Neural progenitor cell (in vitro differentiated cells): ENCODE measurements around the gene LYRM1. TPM values are rescaled to one million over a fixed set of nuclear protein-coding genes. Genes with fewer than 3 reads are reported as not detected.
A peak's percentile ranks its signal among the peaks of the same experiment; 100 is the strongest.

Experiments used
- DNase-seq: peaks from one replicate; pipeline ENCODE4 v3.0.0-alpha.2; 2016; ENCODE audit warnings: low spot score
- H2AFZ ChIP-seq: fragments of 200-600 bp; sonication (generic); replicated peaks from 2 replicates; pipeline ENCODE4 v1.6.1; 2016; ENCODE audit warnings: antibody characterized with exemption
- H3F3A ChIP-seq: fragments of 200-600 bp; sonication (generic); 2 replicates; pipeline ENCODE4 v1.6.1; 2016; ENCODE audit warnings: antibody characterized with exemption, low read depth
- H3K27ac ChIP-seq: fragments of 200-600 bp; sonication (generic); 2 replicates; pipeline ENCODE4 v1.5.1; 2016; ENCODE audit warnings: mild to moderate bottlenecking
- H3K27me3 ChIP-seq: fragments of 200-600 bp; sonication (generic); 2 replicates; pipeline ENCODE4 v1.6.1; 2016; ENCODE audit warnings: mild to moderate bottlenecking, moderate library complexity
- H3K36me3 ChIP-seq: fragments of 200-600 bp; sonication (generic); 2 replicates; pipeline ENCODE4 v1.5.1; 2016
- H3K4me1 ChIP-seq: fragments of 200-600 bp; sonication (generic); 2 replicates; pipeline ENCODE4 v1.6.1; 2016; ENCODE audit warnings: mixed run types
- H3K4me2 ChIP-seq: fragments of 200-600 bp; sonication (generic); 2 replicates; pipeline ENCODE4 v1.6.1; 2016
- H3K4me3 ChIP-seq: fragments of 200-600 bp; sonication (generic); 2 replicates; pipeline ENCODE4 v1.5.1; 2016
- H3K79me2 ChIP-seq: fragments of 200-600 bp; sonication (generic); 2 replicates; pipeline ENCODE4 v1.6.1; 2016; ENCODE audit warnings: low read depth
- H3K9ac ChIP-seq: fragments of 200-600 bp; sonication (generic); 2 replicates; pipeline ENCODE4 v1.6.1; 2016
- H3K9me3 ChIP-seq: fragments of 200-600 bp; sonication (generic); 2 replicates; pipeline ENCODE4 v1.5.1; 2016; ENCODE audit warnings: low read depth
- H4K20me1 ChIP-seq: fragments of 200-600 bp; sonication (generic); 2 replicates; pipeline ENCODE4 v1.6.1; 2016; ENCODE audit warnings: low read depth
- H3K27ac Mint-ChIP-seq: 3 replicates; pipeline ENCODE4 v1.8.0; 2021; ENCODE audit warnings: mixed read lengths
- H3K27me3 Mint-ChIP-seq: 2 replicates; pipeline ENCODE4 v1.8.0; 2022; ENCODE audit warnings: low read depth, mild to moderate bottlenecking, inconsistent platforms, moderate library complexity, mixed read lengths; ENCODE audit not compliant: insufficient read depth
- H3K36me3 Mint-ChIP-seq: 3 replicates; pipeline ENCODE4 v1.8.0; 2021; ENCODE audit warnings: mixed read lengths
- H3K4me1 Mint-ChIP-seq: 3 replicates; pipeline ENCODE4 v1.8.0; 2021; ENCODE audit warnings: mixed read lengths
- H3K4me3 Mint-ChIP-seq: 3 replicates; pipeline ENCODE4 v1.8.0; 2021; ENCODE audit warnings: mild to moderate bottlenecking, moderate library complexity, mixed read lengths
- H3K9me3 Mint-ChIP-seq: 3 replicates; pipeline ENCODE4 v1.8.0; 2020; ENCODE audit warnings: mixed read lengths
- EZH2 ChIP-seq: fragments of 200-600 bp; sonication (generic); IDR thresholded peaks from 2 replicates; pipeline ENCODE4 v1.6.1; 2017; ENCODE audit warnings: antibody characterized with exemption, mild to moderate bottlenecking, moderate library complexity
- EZH2phosphoT487 ChIP-seq: fragments of 200-600 bp; sonication (generic); IDR thresholded peaks from 2 replicates; pipeline ENCODE4 v1.6.1; 2017; ENCODE audit warnings: antibody characterized with exemption
- total RNA-seq: library from RNA; depleted of rRNA; stranded (reverse); fragments of >200 nt; gene quantifications from 2 replicates; pipeline ENCODE4 v1.2.3, GENCODE V29; 2015; ENCODE audit warnings: low replicate concordance
- TF ChIP-seq, protein P1 (sequence below): fragments of 200-600 bp; sonication (generic); IDR thresholded peaks from 2 replicates; pipeline ENCODE4 v1.5.1; 2017; ENCODE audit warnings: antibody characterized with exemption, mild to moderate bottlenecking

LYRM1 gene
- total RNA-seq, 1 donor from 2014 or later: 61.8 TPM

DNA sequence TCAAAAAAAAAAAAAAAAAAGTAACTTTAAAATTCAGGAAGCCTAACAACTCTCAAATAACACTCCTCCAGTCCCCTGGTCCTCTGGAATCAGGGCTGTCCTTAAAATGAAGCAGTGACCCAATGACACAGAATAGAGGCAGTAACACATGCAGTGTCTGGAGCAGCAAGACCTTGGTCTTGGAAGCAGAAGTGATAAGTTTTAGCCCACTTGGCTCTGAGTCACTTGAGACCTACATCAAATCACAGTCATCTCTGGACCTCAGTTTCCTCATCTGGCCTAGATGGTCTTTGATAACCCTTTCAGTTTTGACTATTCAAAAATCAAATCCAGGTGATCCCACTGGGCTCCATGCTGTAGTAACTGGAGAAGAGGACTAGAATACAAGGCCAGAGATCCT is 39.0 kb downstream of the LYRM1 start:
- no peak overlapping the region for H2AFZ ChIP-seq
- H3K9ac ChIP-seq: no peak overlapping the region
- H3K36me3 Mint-ChIP-seq: no peaks in the 10 kb centered on the region
- H3K27me3 ChIP-seq: no peaks in the 10 kb centered on the region
- H3K79me2 ChIP-seq: no peaks in the 10 kb centered on the region
- H3K9me3 Mint-ChIP-seq: no peaks in the 10 kb centered on the region
- H3K27me3 Mint-ChIP-seq: peaks cover 9% of the 10 kb centered on the region
- TF ChIP-seq EZH2: no peak
- TF ChIP-seq, protein P1, sequence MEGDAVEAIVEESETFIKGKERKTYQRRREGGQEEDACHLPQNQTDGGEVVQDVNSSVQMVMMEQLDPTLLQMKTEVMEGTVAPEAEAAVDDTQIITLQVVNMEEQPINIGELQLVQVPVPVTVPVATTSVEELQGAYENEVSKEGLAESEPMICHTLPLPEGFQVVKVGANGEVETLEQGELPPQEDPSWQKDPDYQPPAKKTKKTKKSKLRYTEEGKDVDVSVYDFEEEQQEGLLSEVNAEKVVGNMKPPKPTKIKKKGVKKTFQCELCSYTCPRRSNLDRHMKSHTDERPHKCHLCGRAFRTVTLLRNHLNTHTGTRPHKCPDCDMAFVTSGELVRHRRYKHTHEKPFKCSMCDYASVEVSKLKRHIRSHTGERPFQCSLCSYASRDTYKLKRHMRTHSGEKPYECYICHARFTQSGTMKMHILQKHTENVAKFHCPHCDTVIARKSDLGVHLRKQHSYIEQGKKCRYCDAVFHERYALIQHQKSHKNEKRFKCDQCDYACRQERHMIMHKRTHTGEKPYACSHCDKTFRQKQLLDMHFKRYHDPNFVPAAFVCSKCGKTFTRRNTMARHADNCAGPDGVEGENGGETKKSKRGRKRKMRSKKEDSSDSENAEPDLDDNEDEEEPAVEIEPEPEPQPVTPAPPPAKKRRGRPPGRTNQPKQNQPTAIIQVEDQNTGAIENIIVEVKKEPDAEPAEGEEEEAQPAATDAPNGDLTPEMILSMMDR: no peak
- no peak for TF ChIP-seq EZH2phosphoT487
- no peak overlapping the region for H3K27ac Mint-ChIP-seq
- no peak overlapping the region for H3K27ac ChIP-seq
- H3K4me1 ChIP-seq: no peaks in the 10 kb centered on the region
- H4K20me1 ChIP-seq: no peaks in the 10 kb centered on the region
- H3K4me3 Mint-ChIP-seq: no peak overlapping the region
- no peak for DNase-seq
- H3K9me3 ChIP-seq: no peaks in the 10 kb centered on the region
- no peaks in the 10 kb centered on the region for H3K36me3 ChIP-seq
- H3F3A ChIP-seq: no peaks in the 10 kb centered on the region
- no peak overlapping the region for H3K4me2 ChIP-seq
- no peak overlapping the region for H3K4me3 ChIP-seq
- no peaks in the 10 kb centered on the region for H3K4me1 Mint-ChIP-seq

DNA sequence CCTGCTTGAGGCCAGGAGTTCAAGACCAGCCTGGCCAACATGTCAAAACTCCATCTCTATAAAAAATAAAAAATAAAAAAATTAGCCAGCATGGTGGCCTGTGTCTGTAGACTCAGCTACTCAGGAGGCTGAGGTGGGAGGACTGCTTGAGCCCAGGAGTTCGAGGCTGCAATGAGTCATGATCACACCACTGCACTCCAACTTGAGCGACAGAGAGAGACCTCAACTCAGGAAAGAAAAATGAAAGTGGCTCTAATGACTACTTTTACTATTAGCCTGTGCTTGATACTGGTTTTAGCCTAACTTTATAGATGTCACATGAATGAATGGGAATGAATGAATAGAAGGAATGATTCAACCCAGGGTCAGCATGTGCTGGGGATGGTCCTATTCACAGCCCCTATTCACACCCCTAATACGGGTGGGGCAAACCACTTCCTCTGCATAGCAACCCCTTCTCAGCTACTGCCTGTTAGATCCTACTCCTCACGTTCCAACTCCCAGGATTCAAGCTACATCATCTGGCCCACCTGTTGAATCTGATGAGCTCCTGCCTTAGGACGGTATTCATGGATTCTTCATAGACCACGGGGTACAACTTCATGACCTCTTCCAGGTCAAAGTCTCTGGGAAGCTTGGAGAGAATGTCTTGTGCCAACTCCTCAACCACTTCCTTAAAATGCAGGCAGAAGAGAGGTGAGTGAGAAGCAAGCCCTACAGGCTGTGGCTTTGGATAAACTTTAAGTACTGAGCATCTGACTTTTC is 40.5 kb downstream of the LYRM1 start:
- no peaks in the 10 kb centered on the region for H3K36me3 Mint-ChIP-seq
- Histone ChIP-seq H3K27ac (no peak overlapping the region), H4K20me1 (no peaks in the 10 kb centered on the region), H3K4me2 (no peak overlapping the region), H3K79me2 (no peaks in the 10 kb centered on the region), H3K4me3 (no peak overlapping the region), H3K9ac (no peak overlapping the region), H3K36me3 (no peaks in the 10 kb centered on the region), H3K27me3 (no peaks in the 10 kb centered on the region), H3F3A (no peaks in the 10 kb centered on the region), H3K9me3 (no peaks in the 10 kb centered on the region), H2AFZ (no peak overlapping the region), H3K4me1 (no peaks in the 10 kb centered on the region)
- no peak for TF ChIP-seq EZH2phosphoT487
- TF ChIP-seq EZH2: no peak
- H3K27me3 Mint-ChIP-seq: peaks cover 9% of the 10 kb centered on the region
- DNase-seq: no peak
- H3K27ac Mint-ChIP-seq: peak overlapping the region; percentile 13
- no peaks in the 10 kb centered on the region for H3K9me3 Mint-ChIP-seq
- H3K4me3 Mint-ChIP-seq: no peak overlapping the region
- no peaks in the 10 kb centered on the region for H3K4me1 Mint-ChIP-seq

DNA sequence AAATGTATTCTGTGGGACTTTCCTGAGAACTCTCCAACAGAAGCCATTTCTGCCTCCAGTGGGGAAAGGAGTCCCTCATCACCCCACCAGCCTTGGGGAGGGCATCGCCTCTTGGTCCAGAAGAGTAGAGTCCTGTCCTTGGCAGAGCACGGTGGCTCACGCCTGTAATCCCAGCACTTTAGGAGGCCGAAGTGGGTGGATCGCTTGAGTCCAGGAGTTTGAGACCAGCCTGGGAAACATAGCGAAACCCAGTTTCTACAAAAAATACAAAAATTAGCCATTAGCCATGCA is 41.0 kb downstream of the LYRM1 start:
- Histone ChIP-seq H3K36me3 (no peaks in the 10 kb centered on the region), H3K4me3 (no peak overlapping the region), H4K20me1 (no peaks in the 10 kb centered on the region), H3K79me2 (no peaks in the 10 kb centered on the region), H2AFZ (no peak overlapping the region), H3K4me2 (no peak overlapping the region), H3K9ac (no peak overlapping the region), H3K27me3 (no peaks in the 10 kb centered on the region), H3F3A (no peaks in the 10 kb centered on the region), H3K27ac (no peak overlapping the region), H3K4me1 (no peaks in the 10 kb centered on the region), H3K9me3 (no peaks in the 10 kb centered on the region)
- no peak for TF ChIP-seq EZH2
- TF ChIP-seq, protein P1: no peak
- DNase-seq: no peak
- Mint-ChIP-seq H3K4me3 (no peak overlapping the region), H3K27me3 (peaks cover 9% of the 10 kb centered on the region), H3K27ac (no peak overlapping the region), H3K36me3 (no peaks in the 10 kb centered on the region), H3K4me1 (no peaks in the 10 kb centered on the region), H3K9me3 (no peaks in the 10 kb centered on the region)

DNA sequence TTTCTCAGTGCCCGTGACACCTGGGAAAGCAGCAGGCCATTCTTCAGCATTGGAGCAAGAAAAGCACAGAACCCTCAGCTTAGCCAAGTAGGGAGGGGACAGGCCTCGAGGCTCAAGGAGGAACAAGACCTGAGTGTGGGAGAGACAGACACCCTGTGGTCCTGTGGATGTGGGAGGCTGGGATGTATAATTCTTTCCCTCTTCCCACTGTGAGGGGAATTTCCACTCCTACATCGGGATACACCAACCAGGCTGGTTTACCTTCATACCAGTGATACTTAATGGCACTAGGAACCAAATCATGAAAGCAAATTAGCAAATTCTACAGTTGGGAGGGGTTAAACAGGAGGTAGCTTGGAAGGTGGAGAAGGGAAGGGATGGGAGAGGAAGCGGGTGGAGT is 41.7 kb downstream of the LYRM1 start:
- Mint-ChIP-seq H3K27me3 (peaks cover 6% of the 10 kb centered on the region), H3K4me1 (no peaks in the 10 kb centered on the region), H3K4me3 (no peak overlapping the region), H3K36me3 (no peaks in the 10 kb centered on the region), H3K9me3 (no peaks in the 10 kb centered on the region), H3K27ac (no peak overlapping the region)
- DNase-seq: no peak
- Histone ChIP-seq H3K4me3 (no peak overlapping the region), H3K9ac (no peak overlapping the region), H3K36me3 (no peaks in the 10 kb centered on the region), H3K4me1 (no peaks in the 10 kb centered on the region), H3K79me2 (no peaks in the 10 kb centered on the region), H2AFZ (no peak overlapping the region), H3K9me3 (no peaks in the 10 kb centered on the region), H3K27me3 (no peaks in the 10 kb centered on the region), H4K20me1 (no peaks in the 10 kb centered on the region), H3K4me2 (no peak overlapping the region), H3K27ac (no peak overlapping the region), H3F3A (no peaks in the 10 kb centered on the region)
- TF ChIP-seq EZH2phosphoT487: no peak
- no peak for TF ChIP-seq EZH2
- TF ChIP-seq, protein P1: no peak
